GM20431 (cell line): ENCODE results near the gene GYS1.

Source experiments
- in situ Hi-C: fragments of 300-500 bp; cut with MseI, MboI; formaldehyde crosslinking; loops from one replicate; pipeline ENCODE4 v1.15.0; 2020; ENCODE audit warnings: low sequenced_read_pairs; ENCODE audit not compliant: unreplicated experiment

The GYS1 gene

DNA sequence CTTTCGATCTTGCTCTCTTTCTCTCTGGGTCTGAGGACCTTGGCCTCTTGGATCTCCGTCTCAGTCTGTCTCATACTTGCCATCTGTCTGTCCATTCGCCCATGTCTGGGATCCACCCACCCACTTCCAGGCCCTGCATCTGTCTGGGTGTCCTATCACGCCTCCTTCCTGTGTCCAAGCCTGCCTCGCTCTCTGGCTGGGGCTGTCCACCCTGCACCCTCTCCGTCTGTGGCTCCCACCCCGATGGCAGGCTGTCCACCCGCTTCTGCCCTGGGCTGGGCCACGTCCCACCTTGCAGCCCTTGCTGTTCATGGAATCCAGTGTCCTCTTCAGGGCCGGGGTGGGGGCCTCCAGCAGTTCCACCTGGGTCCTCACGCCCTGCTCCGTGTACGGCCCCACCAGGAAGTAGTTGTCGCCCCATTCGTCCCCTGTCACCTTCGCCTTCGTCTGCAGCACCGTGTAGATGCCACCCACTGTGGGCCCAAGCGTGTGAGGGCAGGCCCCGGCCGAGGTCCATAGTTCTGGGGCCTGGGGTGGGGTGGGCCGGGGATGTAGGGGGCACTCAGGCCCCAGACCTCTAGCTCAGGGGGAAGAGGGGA, 2.0 kb downstream of the GYS1 start:
- in situ Hi-C loops = no loop called here

DNA sequence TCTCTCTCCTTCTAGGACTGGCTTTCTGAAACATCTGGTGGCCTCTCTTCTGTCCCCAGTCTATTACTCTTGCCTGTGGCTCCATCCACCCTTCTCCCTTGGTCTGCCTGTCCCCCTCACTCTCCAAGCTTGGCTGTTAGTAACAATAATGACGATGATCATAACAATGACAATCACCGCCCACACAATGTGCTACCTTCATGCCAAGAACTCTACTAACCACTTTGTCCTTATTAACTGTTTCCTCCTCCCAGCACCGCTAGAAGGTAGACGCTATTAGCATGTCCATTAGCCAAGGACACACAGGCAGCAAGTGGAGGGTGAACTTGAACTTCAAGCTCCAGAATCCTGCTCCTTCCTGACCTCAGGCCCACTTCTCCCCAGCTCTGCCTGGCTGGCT, 2.7 kb downstream of the GYS1 start:
- in situ Hi-C loops = no loop called here

DNA sequence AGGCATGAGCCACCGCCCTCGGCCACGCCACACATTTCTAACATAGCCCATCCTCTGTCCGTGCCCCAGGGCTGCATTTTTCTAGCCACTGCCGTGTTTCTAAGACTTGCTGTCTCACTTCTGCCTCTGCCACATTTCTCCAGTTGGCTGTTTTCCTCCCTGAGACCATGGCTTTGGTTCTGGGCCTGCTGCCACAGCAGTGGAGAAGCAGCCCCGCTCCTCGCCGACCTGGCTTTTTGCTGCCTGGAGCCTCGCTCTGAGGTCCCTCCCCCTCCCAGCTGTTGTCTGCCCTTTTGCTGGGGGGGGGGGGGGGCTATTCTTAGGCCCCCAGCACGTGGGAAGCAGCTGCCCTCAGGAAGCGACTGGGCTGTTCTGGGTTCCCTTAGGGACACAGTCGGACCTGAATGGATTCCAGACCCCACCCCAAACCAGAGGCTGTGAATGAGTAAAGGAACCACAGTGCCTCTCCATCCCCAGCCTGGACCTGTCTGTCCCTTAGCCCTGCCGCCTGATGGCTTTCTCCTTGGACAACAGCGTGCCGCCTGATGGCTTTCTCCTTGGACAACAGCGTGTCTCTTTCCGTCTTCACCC, 3.3 kb downstream of the GYS1 start:
- in situ Hi-C loops = no loop called here

DNA sequence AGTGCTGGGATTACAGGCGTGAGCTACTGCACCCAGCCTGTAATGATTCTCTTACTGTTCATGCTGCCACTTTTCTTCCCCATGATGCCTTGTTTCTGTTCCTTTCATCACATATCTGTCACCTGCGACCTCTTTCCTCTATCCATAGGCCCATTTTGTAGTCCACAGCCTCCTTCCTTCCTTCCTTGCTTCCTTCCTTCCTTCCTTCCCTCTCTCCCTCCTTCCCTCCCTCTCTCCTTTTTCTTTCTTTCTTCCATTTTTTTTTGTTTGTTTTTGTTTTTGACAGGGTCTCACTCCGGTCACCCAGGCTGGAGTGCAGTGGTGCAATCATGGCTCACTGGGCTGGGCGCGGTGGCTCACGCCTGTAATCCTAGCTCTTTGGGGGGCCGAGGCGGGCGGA, 4.2 kb downstream of the GYS1 start:
- in situ Hi-C loops = no loop called here

DNA sequence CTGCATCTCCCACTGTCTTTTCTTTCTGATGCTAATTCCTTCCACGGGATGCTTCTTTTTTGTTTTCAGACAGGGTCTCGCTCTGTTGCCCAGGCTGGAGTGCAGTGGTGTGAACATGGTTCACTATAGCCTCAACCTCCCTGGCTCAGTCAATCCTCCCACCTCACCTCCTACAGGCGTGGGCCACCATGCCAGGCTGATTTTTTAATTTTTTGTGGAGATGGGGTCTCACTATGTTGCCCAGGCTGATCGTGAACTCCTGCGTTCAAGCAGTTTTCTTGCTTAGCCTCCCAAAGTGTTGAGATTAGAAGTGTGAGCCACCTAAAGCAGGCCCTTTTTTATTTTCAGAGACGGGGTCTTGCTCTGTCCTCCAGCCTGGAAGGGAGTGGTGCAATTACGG, 4.8 kb downstream of the GYS1 start:
- in situ Hi-C loops = no loop called here

DNA sequence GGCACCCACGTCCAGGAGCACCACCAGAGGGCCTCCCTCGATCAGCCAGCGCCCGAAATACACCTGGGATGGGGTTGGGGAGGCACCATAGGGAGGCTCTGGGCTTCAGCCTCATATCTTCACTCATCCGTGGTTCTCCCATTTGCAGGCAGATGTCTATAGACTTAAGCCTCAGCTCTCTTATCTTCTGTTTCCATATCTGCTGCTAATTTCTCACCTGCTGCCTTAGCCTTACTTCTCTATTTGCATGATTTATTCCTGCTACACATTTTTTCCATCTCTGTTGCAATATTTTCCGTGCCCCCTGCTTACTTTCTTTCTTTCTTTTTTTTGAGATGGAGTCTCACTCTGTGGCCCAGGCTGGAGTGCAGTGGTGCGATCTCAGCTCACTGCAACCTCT, 5.8 kb downstream of the GYS1 start:
- in situ Hi-C loops = no loop called here

DNA sequence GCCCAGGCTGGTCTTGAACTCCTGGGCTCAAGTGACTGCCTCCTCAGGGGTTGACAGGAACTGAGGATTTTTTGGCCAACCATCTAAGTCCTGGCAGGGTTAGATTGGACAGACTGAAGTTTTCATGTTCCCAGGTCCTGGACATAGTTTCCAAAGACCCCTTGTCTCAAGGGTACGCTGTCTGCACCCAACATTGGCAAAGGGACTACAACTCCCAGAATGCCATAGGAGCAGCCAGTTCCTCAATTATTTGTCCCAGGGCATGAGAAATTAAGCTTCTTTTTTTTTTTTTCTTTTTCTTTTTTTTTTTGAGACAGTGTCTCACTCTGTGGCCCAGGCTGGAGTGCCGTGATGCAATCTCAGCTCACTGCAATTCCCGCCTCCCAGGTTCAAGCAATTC, 6.9 kb downstream of the GYS1 start:
- in situ Hi-C loops = no loop called here

DNA sequence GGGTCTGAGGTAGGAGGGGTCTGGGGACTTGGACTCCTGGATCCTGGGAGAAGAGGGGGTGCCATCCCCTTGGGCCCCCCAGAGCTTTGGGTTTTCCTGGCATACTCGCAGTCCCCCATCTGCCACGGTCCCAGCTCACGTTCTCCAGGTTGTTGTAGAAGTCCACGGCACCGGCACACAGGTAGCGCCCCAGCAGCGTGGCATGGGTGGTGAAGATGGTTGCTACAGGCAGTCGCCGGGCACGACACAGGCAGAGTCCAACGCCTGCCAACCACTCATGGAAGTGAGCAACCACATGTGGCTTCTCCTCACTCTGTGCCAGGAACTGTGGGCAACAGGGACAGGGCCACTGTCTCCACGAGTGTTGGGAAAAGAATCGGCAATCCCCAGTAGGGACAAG, 7.4 kb downstream of the GYS1 start:
- in situ Hi-C loops = no loop called here

DNA sequence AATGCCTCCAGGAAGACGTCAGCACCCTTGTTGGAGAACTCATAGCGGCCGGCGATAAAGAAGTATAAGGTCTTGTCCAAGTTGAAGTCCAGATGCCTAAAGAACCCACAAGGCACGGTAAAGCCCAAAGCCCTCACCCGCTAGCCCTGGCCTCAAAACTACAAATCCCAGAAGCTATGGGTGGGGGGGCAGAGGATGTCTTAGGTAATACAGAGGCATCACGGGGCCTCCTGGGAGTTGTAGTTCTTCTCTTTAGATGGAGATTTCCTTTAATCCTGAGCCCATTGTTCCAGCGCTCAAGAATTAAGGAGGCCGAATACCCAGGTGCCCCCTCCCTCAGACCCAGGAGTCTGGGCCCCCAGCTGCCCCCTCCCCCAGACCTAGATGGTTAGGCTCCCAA, 10.8 kb downstream of the GYS1 start:
- in situ Hi-C loops = no loop called here

DNA sequence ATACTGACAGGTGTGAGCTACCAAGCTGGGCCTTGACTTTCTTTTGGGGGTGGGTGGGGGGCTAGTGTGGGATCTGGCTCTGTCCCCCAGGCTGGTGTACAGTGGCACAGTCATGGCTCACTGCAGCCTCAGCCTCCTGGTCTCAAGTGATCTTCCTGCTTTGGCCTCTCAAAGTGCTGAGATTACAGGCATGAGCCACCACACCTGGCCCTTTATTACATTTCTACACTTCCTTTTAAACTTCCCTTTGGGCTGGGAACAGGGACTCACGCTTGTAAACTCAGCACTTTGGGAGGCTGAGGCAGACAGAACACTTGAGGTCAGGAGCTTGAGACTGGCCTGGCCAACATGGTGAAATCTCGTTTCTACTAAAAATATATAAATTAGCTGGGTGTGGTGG, 16.0 kb downstream of the GYS1 start:
- in situ Hi-C loops = no loop called here

DNA sequence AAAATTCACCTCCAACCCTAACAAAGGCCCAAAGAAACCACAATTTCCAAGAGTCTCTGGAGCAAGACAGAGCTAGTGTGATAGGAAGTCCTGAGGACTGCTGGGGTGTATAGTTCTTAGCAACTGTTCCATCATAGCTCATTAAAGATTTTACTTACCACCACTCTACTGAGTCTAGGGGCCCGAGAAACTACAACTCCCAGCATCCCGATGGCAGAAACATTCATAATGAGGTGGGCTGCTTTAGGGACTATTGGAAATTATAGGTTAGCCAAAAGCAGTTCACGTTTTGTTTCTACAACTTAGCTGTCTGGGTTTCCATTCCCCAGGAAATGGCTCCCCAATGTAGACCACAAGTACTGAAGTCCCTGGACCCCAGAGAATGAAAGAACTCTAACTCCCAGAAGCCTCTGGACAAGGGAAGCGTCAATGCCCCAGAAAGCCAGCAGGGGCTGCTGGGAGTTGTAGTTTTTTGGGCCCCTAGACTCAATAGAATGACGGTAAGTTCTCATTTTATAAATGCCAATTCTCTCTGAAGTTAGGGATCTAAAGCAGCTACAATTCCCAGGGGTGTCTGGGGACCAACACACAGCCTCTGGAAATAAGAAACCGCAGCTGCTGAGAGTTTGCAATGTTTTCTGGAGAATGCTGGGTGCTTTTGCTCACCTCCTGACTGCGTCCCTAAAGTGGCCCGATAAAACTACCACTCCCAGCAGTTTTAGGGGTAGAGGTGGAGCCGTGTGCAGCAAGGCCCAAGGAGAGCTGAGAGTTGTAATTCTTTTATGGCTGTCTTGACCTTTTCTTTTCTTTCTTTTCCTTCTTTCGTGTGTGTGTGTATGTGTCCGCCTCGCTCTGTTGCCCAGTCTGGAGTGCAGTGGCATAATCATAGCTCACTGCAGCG, 16.9 kb downstream of the GYS1 start:
- in situ Hi-C loops = no loop called here

DNA sequence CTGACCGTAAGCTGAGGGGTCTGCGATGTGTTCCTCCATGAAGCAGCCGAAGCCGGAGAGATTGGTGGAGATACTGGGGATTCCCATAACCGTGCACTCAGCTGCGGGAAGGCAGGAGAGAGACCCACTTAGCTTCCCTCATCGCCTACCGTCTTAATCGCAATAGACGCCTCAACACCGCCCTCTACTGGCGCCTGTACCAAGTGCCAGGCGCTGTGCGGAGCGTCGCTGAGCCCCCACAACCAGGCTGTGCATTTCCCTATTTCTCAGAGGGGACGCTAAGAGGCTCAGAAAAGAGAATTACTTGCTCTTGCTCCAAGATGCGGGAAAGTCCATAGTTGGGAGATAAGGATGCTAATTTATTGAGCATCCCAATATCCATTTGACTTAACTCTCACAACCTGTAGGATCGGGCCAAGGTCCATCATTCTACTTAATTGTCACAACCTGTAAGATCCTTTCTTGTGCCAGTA, 22.1 kb downstream of the GYS1 start:
- in situ Hi-C loops = no loop called here

DNA sequence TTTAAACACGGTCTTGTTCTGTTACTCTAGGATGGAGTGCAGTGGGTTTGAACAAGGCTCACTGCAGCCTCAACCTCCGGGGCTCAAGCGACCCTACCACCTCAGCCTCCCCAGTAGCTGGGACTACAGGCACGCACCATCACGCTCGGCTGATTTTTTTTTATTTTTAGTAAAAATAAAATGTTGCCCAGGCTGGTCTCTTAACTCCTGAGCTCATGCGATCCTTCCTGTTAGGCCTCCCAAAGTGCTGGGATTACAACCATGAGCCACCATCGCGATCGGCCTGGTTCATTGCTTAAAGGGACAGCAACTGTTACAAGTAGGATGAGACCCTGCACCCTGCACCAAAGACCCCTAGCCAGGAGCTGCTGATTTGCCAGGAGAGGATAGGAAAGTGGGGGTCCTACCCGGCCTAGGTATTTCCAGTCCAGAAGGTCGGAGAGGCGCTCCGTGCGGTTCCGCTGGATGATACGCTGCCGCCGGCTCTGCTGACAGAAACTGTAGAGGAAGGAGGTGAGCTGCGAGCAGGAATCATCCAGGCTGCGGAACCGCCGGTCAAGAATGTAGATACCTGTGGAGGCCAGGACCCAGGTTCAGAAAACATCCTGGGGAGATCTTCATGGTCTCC, 22.9 kb downstream of the GYS1 start:
- in situ Hi-C loops = no loop called here

DNA sequence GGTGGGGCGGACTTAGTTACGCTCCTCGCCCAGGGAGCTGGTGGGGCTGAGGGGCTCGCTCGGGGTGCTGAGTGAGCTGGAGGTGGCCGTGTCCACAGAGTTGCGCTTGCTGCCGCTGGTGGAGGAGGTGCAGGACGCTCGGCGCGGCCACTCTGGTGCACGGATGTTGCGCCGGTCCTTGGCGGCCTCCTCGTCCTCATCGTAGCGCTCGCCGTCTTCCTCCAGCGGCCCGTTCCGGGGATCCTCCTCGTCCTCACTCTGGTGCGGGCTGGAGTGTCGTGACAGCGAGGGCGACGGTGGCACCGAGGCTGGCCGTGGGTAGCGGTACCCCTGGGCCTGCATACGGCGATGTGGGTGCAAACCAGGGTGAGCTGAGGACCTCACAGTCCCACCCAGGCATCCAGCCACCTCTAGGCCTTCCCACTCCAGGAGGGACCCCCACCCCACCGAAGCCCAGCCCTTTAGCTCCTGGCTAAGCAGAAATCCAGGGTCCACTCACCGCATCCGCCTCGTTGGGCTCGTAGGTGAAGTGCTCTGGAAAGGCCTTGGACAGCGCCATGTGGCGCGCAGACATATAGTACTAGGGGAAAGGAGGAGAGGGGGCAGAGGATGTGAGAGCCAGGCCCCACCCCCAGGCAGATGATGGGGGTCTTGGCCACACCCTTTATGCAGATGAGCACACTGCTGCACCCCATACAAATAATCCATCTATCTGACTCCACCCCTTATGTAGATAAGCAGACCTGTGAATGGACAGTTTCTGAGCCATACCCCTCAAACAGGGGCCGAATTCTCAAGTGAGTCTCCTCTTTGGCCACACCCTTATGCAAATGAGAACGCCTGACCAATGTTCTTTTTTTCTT, 23.6 kb downstream of the GYS1 start:
- in situ Hi-C loops = no loop called here

DNA sequence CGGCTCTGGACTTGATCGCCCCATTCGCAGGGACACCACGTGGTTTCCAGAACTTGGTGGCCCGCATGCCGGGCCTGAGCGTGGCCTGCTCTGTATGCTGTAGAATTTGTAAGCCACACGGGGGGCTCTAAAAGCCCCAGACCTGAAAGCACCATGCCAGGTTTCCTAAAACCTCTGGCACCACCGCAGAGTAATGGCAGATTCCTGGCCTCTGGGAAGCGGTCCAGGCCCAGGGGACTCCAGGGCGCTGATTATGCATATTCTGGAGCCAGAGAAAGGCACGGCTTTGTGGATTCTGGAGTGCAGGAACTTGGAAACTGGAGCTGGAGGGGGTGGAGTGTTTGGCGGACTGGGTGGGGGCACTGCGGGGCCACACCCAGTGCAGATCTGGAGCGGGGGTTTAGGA, 24.3 kb downstream of the GYS1 start:
- in situ Hi-C loops = no loop called here

DNA sequence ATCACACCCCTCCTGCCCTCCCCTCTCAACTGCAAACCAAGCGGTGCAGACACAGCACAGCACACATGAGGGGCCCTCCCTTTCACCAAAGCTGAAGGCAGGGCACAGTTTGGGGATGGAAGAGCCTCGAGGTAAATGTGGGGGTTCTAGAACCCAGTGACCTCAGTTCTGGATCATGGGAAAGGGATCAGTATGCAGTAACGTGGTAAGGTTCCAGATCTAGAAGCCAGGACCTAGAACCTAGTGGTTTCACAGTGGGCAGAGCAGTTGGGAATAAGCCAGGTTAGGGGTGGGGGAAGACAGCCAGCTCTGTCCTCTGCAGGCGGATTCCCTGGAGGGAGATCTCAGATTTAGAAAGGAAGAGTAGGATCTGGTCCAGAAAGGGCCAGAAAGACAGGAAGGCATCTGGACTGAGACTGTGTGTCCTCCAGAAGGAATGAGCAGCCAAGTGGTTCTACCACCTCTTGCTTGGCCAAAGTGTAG, 24.9 kb downstream of the GYS1 start:
- in situ Hi-C loops = no loop called here

DNA sequence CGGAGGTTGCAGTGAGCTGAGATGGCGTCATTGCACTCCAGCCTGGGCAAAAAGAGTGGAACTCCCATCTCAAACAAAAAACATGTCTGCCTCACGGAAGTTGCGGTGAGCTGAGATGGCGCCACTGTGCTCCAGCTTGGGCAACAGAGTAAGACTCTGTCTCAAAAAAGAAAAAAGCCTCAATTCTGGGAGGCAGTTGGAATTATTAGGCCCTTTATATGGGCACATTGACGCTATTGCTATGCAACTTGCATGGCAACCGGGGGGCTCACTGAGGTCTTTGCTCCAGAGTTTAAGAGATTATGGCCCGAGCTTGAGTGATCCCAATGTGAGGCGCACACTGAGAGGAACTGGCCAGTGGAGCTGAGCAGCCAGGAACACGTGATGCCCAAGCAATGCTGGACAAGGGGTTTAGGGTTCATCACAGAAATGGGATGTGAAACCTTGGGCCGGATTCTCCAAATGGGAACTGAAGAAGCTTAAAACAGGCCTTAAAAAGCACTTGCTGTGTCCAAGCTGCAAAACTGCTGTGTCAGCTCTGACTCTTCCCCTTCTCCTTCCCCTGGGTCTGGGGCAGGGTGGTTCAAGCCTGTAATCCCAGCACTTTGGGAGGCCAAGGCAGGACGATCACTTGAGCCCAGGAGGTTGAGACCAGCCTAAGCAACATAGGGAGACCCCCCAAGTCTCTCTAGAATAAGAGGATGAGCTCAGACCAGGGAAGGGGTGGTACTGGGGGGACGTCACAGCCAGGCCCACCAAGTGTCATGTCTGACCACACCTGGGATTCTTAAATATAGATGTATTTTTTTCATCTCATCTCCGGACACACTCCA, 25.5 kb downstream of the GYS1 start:
- in situ Hi-C loops = no loop called here

DNA sequence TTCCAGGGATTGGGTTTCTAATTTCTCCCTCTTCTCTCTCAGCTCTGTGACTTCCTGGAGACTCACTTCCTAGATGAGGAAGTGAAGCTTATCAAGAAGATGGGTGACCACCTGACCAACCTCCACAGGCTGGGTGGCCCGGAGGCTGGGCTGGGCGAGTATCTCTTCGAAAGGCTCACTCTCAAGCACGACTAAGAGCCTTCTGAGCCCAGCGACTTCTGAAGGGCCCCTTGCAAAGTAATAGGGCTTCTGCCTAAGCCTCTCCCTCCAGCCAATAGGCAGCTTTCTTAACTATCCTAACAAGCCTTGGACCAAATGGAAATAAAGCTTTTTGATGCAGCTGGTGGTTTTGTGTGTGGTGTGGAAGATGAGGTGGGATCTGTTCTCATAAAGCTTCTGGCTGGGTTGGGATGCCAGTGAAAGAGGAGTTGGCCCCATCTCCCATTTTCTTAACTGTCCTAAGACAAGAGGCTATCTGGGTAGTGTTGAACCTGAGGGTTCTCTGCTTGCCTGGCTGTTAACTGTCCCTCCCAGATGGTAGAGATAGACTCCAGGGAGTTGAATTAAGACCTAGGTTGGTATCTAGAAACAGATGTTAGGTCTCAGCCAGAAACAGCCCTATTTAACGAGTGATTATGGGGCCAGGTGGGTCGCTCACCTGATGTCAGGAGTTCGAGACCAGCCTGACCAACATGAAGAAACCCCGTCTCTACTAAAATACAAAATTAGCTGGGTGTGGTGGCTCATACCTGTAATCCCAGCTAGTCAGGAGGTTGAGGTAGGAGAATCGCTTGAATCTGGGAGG, 26.4 kb downstream of the GYS1 start:
- in situ Hi-C loops = no loop called here
